ENCODE measurements around the gene DCAF11. TPM values are rescaled to one million over a fixed set of nuclear protein-coding genes. Genes with fewer than 3 reads are reported as not detected.
A peak's percentile ranks its signal among the peaks of the same experiment; 100 is the strongest.

The DCAF11 gene
- total RNA-seq, 1 donor from 2014 or later = 37.3 TPM

DNA sequence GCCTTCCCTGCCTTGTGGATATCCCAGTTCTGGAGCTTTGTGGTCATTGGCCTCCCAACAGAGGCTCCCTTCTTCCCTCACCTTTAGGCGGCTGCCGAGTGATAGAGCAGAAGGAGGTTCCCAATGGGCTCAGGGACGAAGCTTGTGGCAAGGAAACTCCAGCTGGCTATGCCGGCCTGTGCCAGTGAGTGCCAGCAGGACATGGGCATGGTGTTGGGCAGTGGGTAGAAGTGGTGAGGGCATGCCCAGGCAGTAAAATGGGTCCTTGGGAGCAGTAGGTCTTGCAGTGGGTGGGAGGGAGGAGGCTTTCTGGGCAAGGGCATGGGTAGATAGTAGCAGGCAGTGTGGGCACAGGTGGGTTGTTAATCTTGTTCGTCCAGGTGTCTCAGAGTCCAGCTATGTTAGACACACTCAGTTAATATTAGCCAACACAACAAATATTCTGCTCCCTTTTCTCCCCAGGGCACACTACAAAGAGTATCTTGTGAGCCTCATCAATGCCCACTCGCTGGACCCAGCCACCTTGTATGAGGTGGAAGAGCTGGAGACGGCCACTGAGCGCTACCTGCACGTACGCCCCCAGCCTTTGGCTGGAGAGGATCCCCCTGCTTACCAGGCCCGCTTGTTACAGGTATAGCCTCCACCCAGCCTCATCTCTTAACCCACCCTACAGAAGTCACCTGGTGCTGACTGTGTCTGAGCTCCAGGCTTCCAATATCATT, 45.4 kb downstream of the DCAF11 start:
- DNase-seq (ENCODE audit: low spot score) = no peak

GRCh38 chr14:24160499-24160849, 45.9 kb downstream of the DCAF11 start:
- DNase-seq (ENCODE audit: low spot score) = no peak

DNA sequence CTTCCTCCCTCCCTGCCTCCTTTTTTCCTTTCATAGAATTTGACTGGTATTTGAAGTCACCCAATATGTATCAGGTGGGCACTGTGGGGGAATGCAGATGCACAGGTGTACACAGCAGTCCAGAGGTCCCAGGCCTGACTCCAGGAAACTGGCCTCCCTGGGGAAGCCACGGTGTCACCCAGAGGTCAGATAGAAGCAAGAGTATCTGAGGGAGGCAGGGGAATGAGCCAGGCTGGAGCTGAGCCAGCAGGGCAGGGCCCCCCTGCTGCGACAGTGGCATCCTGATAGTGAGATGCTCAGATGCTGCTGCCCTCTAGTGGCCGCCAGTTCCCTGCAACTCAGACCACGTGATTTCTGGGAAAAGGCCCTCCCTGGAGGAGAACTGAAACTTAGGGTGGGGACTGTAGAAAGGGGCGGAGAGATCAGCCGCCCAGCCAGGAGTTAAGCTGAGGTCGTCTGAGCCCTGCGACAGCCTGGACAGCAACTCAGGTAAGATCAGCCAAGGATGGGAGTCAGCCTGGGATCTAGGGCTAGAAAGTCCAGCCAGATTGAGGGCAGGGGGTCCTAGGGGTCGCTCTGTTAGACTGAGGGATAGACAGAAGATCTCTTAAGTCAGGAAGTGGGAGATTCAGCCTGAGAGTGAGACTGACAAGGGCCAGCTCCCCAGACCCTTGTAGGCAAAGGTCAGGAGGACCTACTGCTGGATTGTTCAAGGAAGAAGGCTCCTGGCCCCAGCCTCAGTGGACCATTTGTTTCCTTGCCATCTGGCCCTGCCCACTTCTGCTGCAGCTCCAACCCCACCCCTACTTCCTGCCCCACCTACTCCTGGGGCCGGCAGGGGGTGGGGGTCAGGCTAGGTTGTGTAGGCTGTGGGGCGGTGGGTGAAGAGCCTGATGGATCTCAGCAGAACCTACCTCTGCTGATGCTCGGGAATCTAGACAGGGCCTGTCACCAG, 46.5 kb downstream of the DCAF11 start, which contains the start of gene IRF9:
Gene IRF9 (plus strand): TSS at position 416 of the 955 bp plus-strand sequence. CDS start 880 bp downstream, outside the sequence.
- peak; percentile 97 for DNase-seq (ENCODE audit: low spot score)

DNA sequence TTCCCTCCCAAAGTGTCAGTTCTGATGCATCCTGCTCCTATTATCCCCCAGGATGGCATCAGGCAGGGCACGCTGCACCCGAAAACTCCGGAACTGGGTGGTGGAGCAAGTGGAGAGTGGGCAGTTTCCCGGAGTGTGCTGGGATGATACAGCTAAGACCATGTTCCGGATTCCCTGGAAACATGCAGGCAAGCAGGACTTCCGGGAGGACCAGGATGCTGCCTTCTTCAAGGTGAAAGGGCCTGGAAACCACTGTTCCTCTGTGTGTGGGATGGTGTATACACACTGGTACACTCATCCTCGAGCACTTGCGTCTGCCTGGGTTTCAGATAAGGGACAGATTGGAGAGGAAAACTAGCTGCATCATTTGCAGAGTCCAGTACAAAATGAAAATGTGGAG, 47.5 kb downstream of the DCAF11 start:
- DNase-seq (ENCODE audit: low spot score) = no peak

GRCh38 chr14:24164518-24164991, 50.0 kb downstream of the DCAF11 start:
- no peak for DNase-seq (ENCODE audit: low spot score)

- no peak for DNase-seq (ENCODE audit: low spot score)
Measured at GRCh38 chr14:24165785-24166184, 51.2 kb downstream of the DCAF11 start.

GRCh38 chr14:24167469-24168114, 53.0 kb downstream of the DCAF11 start:
- no peak for DNase-seq (ENCODE audit: low spot score)

DNA sequence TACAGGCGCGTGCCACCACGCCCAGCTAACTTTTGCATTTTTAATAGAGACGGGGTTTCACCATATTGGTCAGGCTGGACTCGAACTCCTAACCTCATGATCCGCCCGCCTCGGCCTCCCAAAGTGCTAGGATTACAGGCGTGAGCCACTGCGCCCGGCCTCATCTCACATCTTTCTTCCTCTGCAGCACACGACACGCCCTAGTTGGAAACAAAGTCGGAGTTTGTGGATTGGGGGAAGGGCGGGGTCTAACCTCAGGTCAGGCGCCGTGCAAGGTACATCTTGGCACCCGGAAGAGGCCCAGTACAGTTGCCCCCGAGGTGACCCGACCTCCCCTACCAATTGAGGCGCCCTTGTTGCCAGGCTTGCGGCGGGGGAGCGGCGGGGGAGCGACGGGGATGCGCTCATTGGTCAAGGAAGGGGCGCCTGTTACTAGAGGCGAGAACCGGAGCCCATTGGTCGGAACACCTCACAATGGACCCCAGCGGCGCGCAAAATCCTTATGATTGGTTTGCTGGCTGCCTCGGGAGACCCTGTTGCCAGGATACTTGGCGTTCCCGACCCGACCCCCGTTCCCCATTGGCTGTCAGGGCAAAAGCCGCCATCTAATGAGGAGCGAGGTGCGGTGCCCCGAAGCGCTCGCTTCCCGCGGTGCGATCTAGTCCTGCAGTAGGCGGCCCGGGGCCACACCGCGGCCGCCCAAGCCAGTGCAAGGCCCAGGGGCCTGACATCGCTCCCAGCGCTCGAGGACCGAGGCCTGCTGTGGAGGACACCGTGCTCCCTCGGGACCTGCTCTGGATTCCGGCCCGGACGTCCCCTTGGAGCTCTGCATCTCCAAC, 57.1 kb downstream of the DCAF11 start, which contains the start of gene REC8:
Gene REC8 (plus strand): TSS at position 659 of the 839 bp plus-strand sequence. CDS start 473 bp downstream, outside the sequence.
- peak; percentile 97 for DNase-seq (ENCODE audit: low spot score)

- no peak for DNase-seq (ENCODE audit: low spot score)
Measured at GRCh38 chr14:24172261-24172860, 57.8 kb downstream of the DCAF11 start.

DNA sequence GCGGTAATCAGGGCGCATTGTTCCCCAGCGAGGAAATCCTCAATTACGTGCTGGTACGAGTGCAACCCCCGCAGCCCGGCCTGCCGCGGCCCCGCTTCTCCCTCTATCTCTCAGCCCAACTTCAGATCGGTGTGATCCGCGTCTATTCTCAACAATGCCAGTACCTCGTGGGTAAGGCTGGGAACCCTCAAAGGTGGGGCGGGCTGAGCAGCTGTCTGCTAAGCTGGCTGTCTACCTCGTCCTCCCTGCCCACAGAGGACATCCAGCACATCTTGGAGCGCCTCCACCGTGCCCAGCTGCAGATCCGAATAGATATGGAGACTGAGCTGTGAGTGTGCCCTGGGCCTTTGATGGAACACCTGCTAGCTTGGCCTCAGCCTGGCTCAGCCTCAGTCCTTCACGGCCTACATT, 58.3 kb downstream of the DCAF11 start:
- DNase-seq (ENCODE audit: low spot score) = no peak

Other genes with a start within 250 kb of the DCAF11 start
- 15.9 TPM for gene DHRS4, start 161.0 kb upstream of the DCAF11 start, total RNA-seq (ENCODE audit: insufficient read depth, low replicate concordance)
- gene DHRS4L2, start 125.8 kb upstream of the DCAF11 start, total RNA-seq (ENCODE audit: insufficient read depth, low replicate concordance) = 13.2 TPM
- 1.2 TPM for gene CARMIL3, start 62.8 kb upstream of the DCAF11 start, total RNA-seq (ENCODE audit: insufficient read depth, low replicate concordance)
- 2.4 TPM for gene CPNE6, start 43.2 kb upstream of the DCAF11 start, total RNA-seq (ENCODE audit: insufficient read depth, low replicate concordance)
- gene PCK2, start 20.5 kb upstream of the DCAF11 start, total RNA-seq (ENCODE audit: insufficient read depth, low replicate concordance) = 13.2 TPM
- gene NRL, start 172 bp downstream of the DCAF11 start, total RNA-seq (ENCODE audit: insufficient read depth, low replicate concordance) = 0.24 TPM
- 3.6 TPM for gene FITM1, start 15.9 kb downstream of the DCAF11 start, total RNA-seq (ENCODE audit: insufficient read depth, low replicate concordance)
- 35.4 TPM for gene PSME1, start 21.4 kb downstream of the DCAF11 start, total RNA-seq (ENCODE audit: insufficient read depth, low replicate concordance)
- 25.3 TPM for gene EMC9, start 26.8 kb downstream of the DCAF11 start, total RNA-seq (ENCODE audit: insufficient read depth, low replicate concordance)
- gene PSME2, start 31.8 kb downstream of the DCAF11 start, total RNA-seq (ENCODE audit: insufficient read depth, low replicate concordance) = 17.1 TPM
- 22.6 TPM for gene RNF31, start 32.7 kb downstream of the DCAF11 start, total RNA-seq (ENCODE audit: insufficient read depth, low replicate concordance)
- gene IRF9, start 46.5 kb downstream of the DCAF11 start, total RNA-seq (ENCODE audit: insufficient read depth, low replicate concordance) = 133 TPM
- 10.1 TPM for gene REC8, start 57.3 kb downstream of the DCAF11 start, total RNA-seq (ENCODE audit: insufficient read depth, low replicate concordance)
- gene IPO4, start 74.0 kb downstream of the DCAF11 start, total RNA-seq (ENCODE audit: insufficient read depth, low replicate concordance) = 7.7 TPM
- gene TM9SF1, start 80.7 kb downstream of the DCAF11 start, total RNA-seq (ENCODE audit: insufficient read depth, low replicate concordance) = 49.6 TPM
- not detected for gene TSSK4, start 90.9 kb downstream of the DCAF11 start, total RNA-seq (ENCODE audit: insufficient read depth, low replicate concordance)
- gene CHMP4A, start 98.7 kb downstream of the DCAF11 start, total RNA-seq (ENCODE audit: insufficient read depth, low replicate concordance) = 5.3 TPM
- gene MDP1, start 101.3 kb downstream of the DCAF11 start, total RNA-seq (ENCODE audit: insufficient read depth, low replicate concordance) = 3.9 TPM
- 68.6 TPM for gene NEDD8, start 117.6 kb downstream of the DCAF11 start, total RNA-seq (ENCODE audit: insufficient read depth, low replicate concordance)
- 49.4 TPM for gene GMPR2, start 118.2 kb downstream of the DCAF11 start, total RNA-seq (ENCODE audit: insufficient read depth, low replicate concordance)
- gene TINF2, start 127.8 kb downstream of the DCAF11 start, total RNA-seq (ENCODE audit: insufficient read depth, low replicate concordance) = 33.2 TPM
- 9.4 TPM for gene TGM1, start 148.4 kb downstream of the DCAF11 start, total RNA-seq (ENCODE audit: insufficient read depth, low replicate concordance)
- 14.0 TPM for gene RABGGTA, start 156.8 kb downstream of the DCAF11 start, total RNA-seq (ENCODE audit: insufficient read depth, low replicate concordance)
- gene DHRS1, start 185.0 kb downstream of the DCAF11 start, total RNA-seq (ENCODE audit: insufficient read depth, low replicate concordance) = 45.3 TPM
- 12.5 TPM for gene NOP9, start 185.1 kb downstream of the DCAF11 start, total RNA-seq (ENCODE audit: insufficient read depth, low replicate concordance)
- 4.8 TPM for gene CIDEB, start 193.2 kb downstream of the DCAF11 start, total RNA-seq (ENCODE audit: insufficient read depth, low replicate concordance)
- 8.9 TPM for gene LTB4R2, start 195.4 kb downstream of the DCAF11 start, total RNA-seq (ENCODE audit: insufficient read depth, low replicate concordance)
- 1.4 TPM for gene LTB4R, start 196.7 kb downstream of the DCAF11 start, total RNA-seq (ENCODE audit: insufficient read depth, low replicate concordance)
- gene ADCY4, start 220.3 kb downstream of the DCAF11 start, total RNA-seq (ENCODE audit: insufficient read depth, low replicate concordance) = 8.2 TPM
- 5.3 TPM for gene RIPK3, start 225.2 kb downstream of the DCAF11 start, total RNA-seq (ENCODE audit: insufficient read depth, low replicate concordance)

All from umbilical cord (tissue), 2 donors.